EH (cell line): ENCODE measurements around the gene ADGRA1.

Experiments
- DNase-seq: peaks from one replicate; pipeline ENCODE4 v3.0.0-alpha.2; 2015; ENCODE audit warnings: low read depth

ADGRA1 gene

DNA sequence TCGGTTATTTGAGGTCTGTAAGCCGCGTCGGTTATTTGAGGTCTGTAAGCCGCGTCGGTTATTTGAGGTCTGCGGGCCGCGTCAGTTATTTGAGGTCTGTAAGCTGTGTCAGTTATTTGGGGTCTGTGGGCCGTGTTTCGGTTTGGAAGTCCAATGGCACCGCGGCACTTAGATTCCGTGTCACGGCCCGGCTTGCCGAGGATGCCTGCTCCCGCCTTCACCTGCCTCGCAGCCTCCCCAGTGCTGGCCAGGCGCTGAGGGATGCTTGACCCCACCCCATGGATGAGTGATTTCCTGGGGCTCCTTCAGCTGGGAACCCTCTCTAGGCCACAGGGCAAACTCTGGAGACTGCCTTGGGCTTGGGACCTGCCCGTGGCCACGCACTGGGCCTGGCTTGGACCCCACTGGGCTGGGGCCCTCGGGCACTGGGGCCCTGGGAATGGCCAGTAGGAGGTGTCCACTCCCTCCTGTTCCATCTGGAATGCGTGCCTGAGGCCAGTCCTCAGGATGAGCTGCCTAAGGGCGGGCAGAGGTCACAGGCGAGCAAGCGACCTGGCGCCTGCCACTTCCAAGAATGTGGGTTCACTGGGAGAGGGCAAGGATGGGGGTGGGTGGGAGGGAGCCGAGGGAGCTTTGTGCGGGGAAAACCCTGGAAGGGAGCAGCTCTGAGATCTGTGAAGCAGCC is 25.6 kb downstream of the ADGRA1 start:
- no peak for DNase-seq

DNA sequence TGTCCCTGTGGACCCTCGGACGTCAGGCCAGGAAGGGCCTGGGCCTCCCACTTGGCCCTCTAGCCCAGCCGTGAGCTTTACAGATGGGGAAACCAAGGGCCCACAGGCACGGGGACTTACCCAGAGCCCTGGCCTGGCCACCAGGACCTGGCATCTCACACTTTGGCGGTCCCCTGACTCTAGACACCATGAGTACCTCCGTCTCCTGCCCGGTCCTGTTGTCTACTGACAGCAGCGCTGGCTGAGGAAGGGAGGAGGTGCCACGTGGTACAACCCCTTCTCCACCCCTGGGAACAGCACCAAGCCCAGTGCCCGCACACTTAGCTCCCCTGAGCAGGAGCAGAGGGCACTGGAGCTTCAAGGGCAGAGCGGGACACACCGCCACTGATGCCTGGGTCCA is 26.1 kb downstream of the ADGRA1 start:
- no peak for DNase-seq

DNA sequence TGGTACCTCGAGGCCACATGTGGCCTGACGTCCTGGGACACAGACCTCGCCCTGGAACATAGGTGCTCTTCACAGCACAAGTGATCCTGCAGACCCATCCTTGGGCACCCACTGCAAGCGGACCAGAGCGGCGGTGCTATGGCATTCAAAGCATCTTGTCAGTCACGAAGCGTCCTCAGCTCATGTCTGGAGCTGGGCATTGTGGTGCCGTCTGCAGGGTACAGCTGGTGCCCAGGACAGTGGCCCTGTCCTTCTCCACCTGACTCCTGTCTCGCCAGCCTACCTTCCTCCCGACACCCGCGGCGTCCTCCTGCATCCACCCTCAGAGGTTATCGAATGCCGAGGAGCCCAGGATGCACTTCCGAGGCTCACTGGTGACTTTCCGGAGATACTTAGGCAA is 26.5 kb downstream of the ADGRA1 start:
- no peak for DNase-seq

DNA sequence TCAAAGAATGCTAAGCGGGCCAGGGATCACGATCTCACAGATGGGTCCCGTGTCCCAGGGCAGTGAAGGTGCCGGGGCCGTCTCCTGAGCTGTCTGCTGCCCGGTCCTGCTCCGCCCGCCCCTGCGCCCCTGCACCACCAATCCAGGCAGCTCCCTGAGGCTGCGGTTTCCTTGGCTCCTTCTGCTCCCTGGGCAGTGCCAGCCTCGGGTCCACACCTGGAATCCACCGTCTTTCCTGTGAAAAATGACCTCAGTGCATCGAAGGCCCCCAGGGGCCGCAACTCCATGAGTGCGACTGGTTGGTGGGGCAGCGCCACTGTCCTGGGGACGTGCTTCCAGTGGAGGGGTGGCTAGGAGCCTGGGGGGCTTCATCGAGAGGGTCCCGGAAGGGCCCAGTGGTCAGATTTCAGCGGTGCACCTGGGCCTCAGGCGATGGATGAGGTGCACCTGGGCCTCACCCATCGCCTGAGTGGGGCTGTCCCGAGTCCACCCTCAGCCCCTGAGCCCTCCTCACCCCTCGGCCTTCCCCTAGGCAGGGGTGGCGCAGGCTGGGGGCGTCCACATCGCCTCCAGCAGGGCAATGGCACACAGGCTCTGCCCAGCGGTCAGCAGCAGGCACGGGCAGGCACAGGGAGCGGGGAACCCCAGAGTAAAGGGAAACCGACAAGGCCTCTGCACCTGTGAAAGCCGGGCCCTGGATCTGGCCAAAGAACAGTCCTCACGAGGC is 27.2 kb downstream of the ADGRA1 start:
- no peak for DNase-seq

DNA sequence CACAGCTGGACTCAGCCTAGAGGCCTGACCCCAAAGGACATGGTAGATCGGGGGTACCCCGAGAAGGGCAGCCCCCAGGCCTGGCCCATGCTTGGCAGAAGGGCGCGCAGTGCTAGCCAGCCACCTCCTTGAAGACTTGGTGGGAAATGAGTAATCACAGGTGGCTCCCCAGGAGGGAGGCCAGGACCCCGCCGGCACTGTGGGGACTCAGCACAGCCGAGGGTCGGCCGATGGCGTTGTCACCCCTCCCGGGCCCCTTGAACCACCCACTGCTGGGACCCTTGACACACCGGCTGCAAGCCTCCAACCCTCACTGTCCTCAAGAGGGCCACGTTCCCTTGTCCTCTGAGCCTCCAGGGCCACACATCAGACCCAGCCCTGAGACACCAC is 27.7 kb downstream of the ADGRA1 start:
- DNase-seq, result no peak

DNA sequence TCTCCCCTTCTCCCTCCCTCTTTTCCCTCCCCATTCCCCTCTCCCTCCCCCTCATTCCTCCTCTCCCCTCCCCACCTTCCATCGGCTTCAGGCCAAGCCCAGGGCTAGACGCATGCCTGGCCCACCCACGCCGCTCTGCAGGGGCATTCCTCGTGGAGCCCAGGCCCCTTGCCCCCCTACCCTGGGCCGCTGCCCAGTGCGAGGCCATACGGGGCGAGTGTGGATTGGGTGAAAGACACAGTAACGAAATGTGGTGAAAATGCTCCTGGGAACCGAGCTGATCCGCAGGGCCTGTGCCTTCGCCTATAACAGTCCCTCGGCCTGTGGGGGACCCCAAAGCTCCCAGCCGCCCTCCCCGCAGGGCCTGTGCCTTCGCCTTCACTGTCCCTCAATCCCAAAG is 28.3 kb downstream of the ADGRA1 start:
- DNase-seq, result no peak

DNA sequence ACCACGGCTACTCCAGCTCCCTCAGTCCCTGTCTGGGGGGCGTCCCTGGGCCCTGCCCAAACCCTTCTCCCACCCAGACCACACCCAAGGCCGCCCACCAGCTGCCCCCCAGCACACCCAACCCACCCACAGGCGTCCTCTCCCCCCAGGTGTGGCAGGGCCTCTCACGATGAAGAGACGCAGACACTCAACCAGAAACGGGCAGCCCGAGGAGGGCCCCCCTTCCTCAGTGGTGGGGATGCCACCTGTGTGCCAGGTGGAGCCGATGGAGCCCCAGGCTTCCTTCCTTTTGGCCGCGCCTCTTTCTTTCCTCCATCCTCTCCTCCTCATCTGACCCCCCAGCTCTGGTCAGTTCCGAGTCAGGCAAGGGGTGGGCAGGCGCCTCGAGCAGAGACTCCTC is 28.7 kb downstream of the ADGRA1 start:
- no peak for DNase-seq

DNA sequence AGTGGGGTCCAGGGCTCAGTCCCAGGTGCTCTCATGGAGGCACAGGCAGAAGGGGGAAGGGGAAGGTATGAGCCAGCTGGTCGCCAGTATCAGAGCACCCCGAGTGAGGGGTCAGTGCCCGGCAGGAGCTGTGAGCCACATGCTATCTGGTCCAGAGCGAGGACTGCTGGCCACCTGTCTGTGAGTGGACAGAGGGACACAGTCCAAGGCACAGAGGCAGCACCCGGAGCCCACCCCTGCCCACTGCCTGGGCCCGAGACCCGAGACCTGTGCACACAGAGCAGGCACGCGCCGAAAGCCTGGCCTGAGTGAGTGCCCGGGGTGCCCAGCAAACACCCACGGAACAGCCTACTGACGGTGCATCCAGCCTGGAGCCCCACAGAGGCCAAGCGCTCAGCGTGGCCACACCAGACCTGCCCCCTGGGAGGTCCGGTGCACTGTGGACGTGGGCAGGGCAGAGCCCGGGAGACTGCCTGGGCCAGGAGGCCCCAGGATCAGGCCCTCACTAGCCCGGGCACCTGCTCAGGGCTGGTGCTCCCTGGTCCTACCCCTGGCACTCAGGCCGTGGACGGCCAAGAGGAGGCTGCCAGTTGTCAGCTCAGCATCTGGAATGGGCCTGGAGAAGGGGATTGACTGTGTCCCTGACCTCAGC is 29.4 kb downstream of the ADGRA1 start:
- DNase-seq, result no peak

DNA sequence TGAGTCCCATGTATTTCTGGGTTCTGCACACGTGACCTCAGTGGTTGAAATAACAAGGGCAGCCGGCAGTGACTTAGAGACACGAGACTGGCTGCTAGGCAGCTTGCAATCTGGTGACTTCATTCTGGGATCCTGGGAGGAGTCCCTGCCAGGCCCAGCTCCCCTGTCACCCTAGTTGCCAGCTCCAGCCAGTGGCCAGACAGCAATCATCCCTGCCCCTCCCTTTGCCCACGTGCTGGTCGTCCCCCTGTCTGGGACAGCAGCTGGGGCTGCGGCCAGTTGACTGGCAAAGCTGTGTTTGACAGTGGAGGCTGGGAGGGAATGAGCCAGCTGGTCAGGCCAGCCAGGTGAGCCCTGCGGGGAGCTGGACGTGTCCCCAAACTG is 30.0 kb downstream of the ADGRA1 start:
- no peak for DNase-seq

DNA sequence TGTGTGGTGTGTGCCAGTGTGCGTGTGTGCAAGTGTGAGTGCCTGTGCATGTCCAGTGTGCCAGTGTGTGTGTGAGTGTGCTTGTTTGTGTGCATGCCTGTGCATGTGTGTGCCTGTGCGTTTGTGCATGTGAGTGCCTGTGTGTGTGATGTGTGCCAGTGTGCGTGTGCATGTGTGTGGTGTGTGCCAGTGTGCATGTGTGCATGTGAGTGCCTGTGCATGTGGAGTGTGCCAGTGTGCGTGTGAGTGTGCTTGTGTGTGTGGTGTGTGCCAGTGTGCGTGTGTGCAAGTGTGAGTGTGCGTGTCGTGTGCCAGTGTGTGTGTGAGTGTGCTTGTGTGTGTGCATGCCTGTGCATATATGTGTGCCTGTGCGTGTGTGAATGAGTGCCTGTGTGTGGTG is 33.8 kb downstream of the ADGRA1 start:
- DNase-seq, result no peak

DNA sequence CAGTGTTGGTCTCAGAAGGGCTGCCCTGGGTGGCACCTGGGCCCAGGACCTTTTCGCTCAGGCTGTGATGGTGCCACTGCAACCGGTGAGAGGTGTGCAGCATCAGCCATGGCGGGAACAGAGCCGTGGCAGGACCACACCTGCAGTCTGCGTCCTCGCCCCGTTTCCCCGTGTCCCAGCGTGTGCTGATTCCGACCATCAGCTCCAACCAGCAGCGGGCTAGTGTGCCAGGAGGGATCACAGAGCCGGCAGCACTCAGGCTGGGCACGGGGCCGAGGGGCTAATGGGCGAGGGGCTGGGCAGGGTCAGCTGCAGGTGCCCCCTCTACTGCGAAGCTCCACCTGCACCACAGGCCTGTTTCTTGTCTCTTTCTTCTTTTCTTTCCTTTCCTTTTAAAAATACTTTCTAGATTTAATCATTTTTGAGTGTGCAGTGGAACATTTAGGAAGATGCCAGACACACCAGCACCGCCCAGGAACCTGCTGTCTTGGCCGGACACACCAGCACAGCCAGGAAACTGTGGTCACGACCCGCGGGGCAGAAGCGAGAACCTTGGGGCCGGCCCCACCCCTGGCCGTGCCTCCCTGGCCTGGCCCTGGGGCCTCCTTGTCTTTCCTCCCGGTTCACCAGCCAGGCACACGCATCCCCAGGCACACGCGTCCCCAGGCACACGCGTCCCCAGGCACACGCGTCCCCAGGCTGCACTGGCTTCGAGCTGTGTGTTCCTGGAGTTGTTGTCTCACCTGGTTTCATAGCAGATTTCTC is 34.6 kb downstream of the ADGRA1 start:
- no peak for DNase-seq

DNA sequence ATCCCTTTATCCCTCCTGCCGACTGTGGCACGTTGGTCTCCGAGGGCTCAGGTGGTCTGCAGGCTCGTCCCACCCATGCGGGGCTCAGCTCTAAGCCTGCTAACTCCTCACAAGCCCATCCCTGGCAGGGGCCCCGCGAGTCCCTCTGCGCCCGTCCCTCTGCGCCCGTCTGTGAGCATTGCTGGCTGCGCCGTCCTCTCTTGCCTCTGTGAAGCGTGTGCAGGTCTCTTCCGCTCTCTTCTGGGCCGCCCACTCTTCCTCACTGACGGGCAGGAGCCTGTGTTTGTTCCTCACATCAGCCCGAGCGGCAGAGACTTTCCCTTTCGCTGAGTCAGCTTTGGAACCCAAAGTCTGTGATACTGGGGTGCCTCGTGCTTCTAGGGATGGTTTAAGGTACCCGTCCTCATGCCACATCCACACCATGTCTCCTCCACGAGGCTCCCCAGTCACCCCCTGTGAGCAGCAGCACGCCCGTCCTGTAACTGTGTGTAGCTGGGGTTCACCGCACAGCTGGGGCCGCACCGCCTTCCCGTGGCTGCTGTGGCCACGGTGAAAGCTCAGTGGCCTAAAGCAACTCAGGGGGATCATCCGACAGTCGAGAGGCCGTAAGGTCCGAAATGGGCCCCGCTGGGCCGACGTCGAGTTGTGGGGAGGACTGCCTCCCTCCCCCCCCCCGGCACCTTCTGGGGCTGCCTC is 35.5 kb downstream of the ADGRA1 start:
- DNase-seq, result no peak

DNA sequence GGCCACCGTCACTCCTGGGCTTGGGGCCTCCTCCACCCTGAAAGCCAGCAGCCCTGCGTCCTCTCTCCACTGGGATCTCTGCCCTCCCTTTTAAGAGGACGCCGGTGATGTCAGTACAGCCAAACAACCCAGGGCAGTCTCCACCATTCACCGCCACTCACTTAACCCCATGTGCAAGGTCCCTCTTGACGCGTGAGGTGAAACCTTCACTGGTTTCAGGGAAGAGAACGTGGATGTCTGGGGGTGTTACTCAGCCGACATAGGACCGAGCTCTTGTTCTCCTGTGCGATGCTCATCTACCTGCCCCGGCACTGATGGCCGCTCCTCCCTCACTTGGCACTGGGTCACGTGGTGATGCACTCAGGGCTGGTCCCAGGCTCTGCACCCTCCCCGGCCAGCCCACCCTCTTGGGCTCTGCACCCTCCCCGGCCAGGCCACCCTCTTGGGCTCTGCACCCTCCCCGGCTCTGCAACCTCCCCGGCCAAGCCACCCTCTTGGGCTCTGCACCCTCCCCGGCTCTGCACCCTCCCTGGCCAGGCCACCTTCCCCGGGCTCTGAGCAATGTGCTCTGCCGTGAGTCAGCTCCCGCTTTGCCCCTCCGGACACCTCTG is 36.1 kb downstream of the ADGRA1 start:
- no peak for DNase-seq

DNA sequence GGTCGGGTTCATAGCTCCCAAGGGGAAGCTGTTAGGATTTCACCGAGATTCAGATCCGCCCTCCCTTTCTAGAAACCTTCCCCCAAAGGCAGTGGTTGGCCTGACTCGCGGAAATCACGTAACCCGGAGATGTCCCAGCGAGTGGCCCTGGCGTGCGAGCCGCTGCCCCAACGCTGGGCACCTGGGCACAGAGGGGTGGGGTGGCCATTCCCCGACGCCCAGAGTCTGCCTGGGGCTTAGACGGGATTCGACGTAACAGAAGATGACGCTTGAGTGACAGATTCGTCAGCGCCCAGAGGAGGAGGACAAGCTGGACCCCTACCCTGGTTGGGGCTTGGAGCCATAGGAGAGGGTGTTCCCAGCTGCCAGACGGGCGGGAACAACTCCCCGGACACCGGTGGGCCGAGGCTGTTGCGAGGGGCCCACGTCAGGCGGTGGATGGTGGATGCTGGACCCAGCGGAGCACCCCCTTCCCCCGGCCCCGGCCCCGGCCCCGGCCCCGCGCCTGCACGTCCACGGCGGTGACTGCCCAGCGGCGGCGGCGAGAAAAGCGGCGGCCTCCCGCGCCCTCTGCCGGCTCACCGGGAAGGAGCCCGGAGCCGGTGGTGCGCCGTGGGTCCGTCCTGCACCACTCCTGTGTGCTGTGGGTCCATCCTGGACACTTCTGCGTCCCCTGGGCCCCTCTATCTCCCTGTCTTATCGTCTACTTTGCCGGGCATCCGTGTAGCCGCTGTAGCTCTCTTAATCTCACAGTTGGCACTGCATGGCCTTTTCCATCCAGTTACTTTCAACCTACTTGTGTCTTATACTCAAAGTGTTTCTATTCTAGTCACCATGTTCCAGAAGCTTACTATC is 36.9 kb downstream of the ADGRA1 start:
- DNase-seq, result peak; percentile 8

DNA sequence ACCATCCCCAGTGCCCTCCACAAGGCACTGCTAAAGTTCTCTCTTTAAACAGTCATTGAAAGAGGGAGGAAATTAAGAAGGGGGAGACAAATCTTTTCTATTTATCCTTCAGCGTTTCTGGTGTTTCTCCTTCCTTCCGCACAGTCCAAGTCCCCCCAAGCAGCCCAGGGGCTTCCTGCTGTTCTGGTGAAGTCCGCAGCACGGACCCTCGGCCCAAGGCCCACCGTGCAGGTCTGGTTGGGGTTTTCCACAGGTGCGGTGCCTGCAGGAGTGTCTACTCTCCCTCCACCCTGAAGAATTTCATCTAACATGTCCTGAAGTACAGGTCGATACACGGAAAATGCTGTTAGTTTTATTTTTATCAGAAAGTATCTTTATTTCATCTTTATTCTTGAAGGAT is 38.2 kb downstream of the ADGRA1 start:
- no peak for DNase-seq

DNA sequence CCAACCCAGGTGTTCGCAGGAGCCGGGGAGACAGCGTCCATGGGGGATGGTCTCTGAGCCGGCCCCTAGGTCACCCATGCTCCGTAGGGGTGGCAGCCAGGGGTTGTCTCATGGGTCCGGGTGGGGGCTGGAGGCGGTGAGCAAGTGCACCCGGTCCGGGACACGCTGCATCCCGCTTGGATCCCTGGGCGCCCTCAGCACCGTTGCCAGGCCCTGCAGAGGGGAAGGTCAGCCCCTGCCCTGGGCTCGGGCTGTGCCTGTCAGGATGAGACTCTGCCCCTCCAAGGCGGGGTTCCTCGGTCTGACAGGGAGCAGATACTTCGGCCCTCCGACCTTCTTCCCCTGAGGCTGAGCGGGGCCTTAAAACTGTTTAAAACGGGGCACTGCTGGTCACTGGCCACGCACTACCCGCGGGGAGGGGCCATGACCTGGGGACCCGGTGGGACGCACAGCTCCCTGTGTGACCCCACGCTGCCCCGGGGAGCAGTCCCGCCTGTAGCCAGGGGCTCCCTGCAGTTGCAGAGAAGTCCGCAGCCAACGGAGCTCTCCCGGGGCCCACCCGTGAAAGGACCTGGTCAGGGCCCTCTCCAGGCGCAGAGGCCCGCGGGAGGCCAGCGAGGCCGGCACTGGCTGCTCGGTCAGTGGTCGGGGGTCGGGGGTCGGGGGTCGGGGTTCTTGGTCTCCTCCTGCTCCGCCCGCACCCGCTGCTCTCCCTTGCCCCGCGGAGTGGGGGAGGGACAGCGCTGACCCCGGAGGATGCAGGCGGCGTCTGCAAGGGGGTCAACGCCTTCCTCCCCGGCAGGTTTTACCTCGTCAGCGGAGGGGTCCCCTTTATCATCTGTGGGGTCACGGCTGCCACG is 38.9 kb downstream of the ADGRA1 start:
- DNase-seq, result no peak

DNA sequence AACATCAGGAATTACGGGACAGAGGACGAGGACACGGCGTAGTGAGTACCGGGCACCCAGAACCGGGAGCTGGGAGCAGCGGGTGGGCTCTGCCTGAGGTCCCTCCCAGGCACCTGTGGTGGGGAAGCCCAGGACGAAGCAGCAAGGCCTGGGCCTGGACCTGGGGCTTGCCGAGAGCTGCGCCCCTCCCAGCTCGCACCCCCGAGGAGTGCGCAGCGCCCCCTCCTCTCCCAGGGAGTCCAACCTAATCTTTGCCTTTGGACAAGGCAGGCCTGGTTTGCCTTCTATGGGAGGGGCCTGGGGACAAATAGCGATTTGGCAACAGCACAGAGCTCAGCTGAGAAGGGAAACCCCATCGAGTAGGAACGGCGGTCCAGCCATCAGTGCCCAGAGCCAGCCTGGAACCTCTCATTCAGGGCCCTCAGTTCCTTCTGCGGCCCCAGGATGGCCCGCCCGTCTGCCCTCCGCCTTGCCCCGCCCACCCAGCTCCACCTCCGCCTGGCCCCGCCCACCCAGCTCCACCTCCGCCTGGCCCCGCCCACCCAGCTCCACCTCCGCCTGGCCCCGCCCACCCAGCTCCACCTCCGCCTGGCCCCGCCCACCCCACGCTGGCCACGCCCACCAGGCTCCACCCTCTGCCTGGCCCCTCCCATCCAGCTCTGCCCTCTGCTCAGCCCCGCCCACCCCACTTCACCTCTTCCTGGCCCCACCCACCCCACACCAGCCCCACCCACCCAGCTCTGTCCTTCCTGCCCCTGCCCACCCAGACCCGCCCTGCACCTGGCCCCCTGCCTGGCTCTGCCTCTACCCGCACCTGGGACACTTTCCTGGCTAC is 39.8 kb downstream of the ADGRA1 start:
- DNase-seq, result no peak

DNA sequence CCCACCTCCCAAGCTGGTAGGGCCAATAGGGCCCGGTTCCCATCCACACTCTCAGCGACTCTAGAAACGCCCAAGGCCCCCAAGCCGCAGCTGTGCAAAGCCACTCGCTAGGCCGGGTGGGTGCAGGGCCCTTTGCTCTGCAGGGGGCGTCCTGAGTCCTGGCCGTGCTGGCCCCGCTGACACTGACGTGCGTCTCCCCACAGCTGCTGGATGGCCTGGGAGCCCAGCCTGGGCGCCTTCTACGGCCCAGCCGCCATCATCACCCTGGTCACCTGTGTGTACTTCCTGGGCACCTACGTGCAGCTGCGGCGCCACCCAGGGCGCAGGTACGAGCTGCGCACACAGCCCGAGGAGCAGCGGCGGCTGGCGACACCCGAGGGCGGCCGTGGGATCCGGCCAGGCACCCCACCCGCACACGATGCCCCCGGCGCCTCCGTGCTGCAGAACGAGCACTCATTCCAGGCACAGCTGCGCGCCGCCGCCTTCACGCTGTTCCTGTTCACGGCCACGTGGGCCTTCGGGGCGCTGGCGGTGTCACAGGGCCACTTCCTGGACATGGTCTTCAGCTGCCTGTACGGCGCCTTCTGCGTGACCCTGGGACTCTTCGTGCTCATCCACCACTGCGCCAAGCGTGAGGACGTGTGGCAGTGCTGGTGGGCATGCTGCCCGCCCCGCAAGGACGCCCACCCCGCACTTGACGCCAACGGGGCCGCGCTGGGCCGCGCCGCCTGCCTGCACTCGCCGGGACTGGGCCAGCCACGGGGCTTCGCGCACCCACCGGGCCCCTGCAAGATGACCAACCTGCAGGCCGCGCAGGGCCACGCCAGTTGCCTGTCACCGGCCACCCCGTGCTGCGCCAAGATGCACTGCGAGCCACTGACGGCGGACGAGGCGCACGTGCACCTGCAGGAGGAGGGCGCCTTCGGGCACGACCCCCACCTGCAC is 40.7 kb downstream of the ADGRA1 start:
- no peak for DNase-seq
